ENCODE results near the gene CCNF. TPM values are rescaled to one million over a fixed set of nuclear protein-coding genes. Genes with fewer than 3 reads are reported as not detected.

The CCNF gene
- total and polyA plus RNA-seq, 2 of the 8 experiments (the other 6 are each of a cell fraction or from before 2014, with no cell fraction given), result 15.4 to 54.3 TPM

- Histone ChIP-seq H3K4ac (replicated peaks; ENCODE audit: insufficient read length, low read depth, low read length) (no peak overlapping the region), H4K8ac (ENCODE audit: extremely low read depth, insufficient read depth, low read length) (no peak overlapping the region), H3K79me1 (ENCODE audit: low read depth, low read length) (peaks cover 10% of the 10 kb centered on the region), H3K4me2 (ENCODE audit: insufficient read depth in 1 of 2, low read depth in 2 of 2, low read length in 2 of 2) (no peak overlapping the region), H4K5ac (ENCODE audit: insufficient read length, low read depth, low read length) (no peak overlapping the region), H4K20me1 (replicated peaks in 1 of 2; ENCODE audit: control insufficient read depth in 1 of 2, insufficient read depth in 2 of 2, low read length in 2 of 2) (peaks cover 9 to 23% of the 10 kb centered on the region in 2 experiments), H3K4me1 (replicated peaks in 1 of 4; ENCODE audit: control insufficient read depth in 3 of 4, insufficient read depth in 4 of 4, low read length in 3 of 4) (peaks cover 0 to 18% (median 15%) of the 10 kb centered on the region in 4 experiments; a peak in 6 of 7 replicates), H3K56ac (replicated peaks; ENCODE audit: insufficient read length, low read depth, low read length) (no peak overlapping the region), H4K91ac (replicated peaks; ENCODE audit: insufficient read length, low read length) (no peak overlapping the region), H3K79me2 (ENCODE audit: control insufficient read depth in 1 of 2, insufficient read depth in 2 of 2, low read length in 2 of 2) (peaks cover 0 to 6% of the 10 kb centered on the region in 2 experiments; a peak in 2 of 4 replicates), H3K27ac (ENCODE audit: low read depth, low read length) (no peak overlapping the region), H3K9ac (replicated peaks in 1 of 4; ENCODE audit: extremely low read depth in 1 of 4, low read depth in 3 of 4, low read length in 3 of 4) (no peak overlapping the region), H3K23me2 (ENCODE audit: low read depth, low read length) (peaks cover 13% of the 10 kb centered on the region; the same call in 1 of the 2 replicates), H2BK20ac (ENCODE audit: low read length) (no peak overlapping the region), H3K9me3 (ENCODE audit: insufficient read depth in 2 of 2, low read depth in 1 of 2, low read length in 1 of 2) (no peaks in the 10 kb centered on the region), H3K23ac (ENCODE audit: insufficient read length) (no peak overlapping the region), H3K18ac (ENCODE audit: extremely low read depth, low read length) (no peak overlapping the region), H2BK5ac (ENCODE audit: low read depth, low read length) (no peak overlapping the region; the same call in 1 of the 2 replicates), H3K27me3 (replicated peaks in 1 of 4; ENCODE audit: control insufficient read depth in 3 of 4, extremely low read depth in 1 of 4, insufficient read depth in 3 of 4, low read length in 3 of 4) (no peaks in the 10 kb centered on the region), H3K14ac (ENCODE audit: insufficient read length) (no peak overlapping the region), H2BK12ac (ENCODE audit: low read depth, low read length) (no peak overlapping the region), H3K4me3 (ENCODE audit: extremely low read depth in 1 of 4, insufficient read depth in 2 of 4, low read depth in 3 of 4, low read length in 4 of 4) (no peak overlapping the region), H2BK15ac (ENCODE audit: low read length) (no peak overlapping the region), H2BK120ac (replicated peaks; ENCODE audit: low read depth, low read length) (no peak overlapping the region), H3K36me3 (ENCODE audit: control insufficient read depth in 2 of 4, insufficient read depth in 4 of 4, low read length in 3 of 4) (peaks cover 30 to 51% (median 44%) of the 10 kb centered on the region in 4 experiments), H2AFZ (ENCODE audit: low read length) (no peak overlapping the region), H2AK5ac (ENCODE audit: low read depth, low read length) (no peak overlapping the region)
- TF ChIP-seq CHD1 (IDR thresholded peaks at IDR 0.05; ENCODE audit: low read depth, low read length) (no peak), EGR1 (IDR thresholded peaks at IDR 0.05; ENCODE audit: borderline replicate concordance, low read depth, low read length) (no peak), NRF1 (IDR thresholded peaks at IDR 0.05; ENCODE audit: low read depth, low read length) (no peak), KDM5A (IDR thresholded peaks at IDR 0.05; ENCODE audit: low read length) (no peak), SP1 (IDR thresholded peaks at IDR 0.05; ENCODE audit: low read depth, low read length) (no peak), EP300 (IDR thresholded peaks at IDR 0.05; ENCODE audit: borderline replicate concordance in 1 of 2, low read depth in 2 of 2, low read length in 2 of 2) (no peak), PHF8 (conservative IDR thresholded peaks at IDR 0.05; ENCODE audit: low read depth, low read length) (no peak), TEAD4 (IDR thresholded peaks at IDR 0.05; ENCODE audit: low read depth, low read length) (no peak), EZH2 (IDR thresholded peaks at IDR 0.05; ENCODE audit: low read depth, low read length, severe bottlenecking) (no peak), BACH1 (IDR thresholded peaks at IDR 0.05; ENCODE audit: low read length) (no peak)
- ChIA-PET POLR2A (ENCODE audit: partially characterized antibody) (interaction anchor here (0.6 to 2.2 kb wide), 8 partner anchors 10 to 240 kb away, joined by 3 to 9 read pairs (median 3); partner anchors contain the start of gene NTN3), CTCF (ENCODE audit: partially characterized antibody) (interaction anchor here (0.8 to 3.3 kb wide), 9 partner anchors 9 to 205 kb away, joined by 3 to 21 read pairs (median 3); partner anchors contain the start of genes ECI1 and TBC1D24)
- FAIRE-seq (no peak), DNase-seq (ENCODE audit: low read depth in 1 of 2, low spot score in 2 of 2) (no peak)
- WGBS, 2 experiments (ENCODE audit: extremely low coverage in 1 of 2, insufficient coverage in 1 of 2, insufficient read length in 1 of 2, insufficient replicate concordance in 2 of 2, low coverage in 1 of 2, low lambda C conversion rate in 2 of 2, missing lambda C conversion rate in 1 of 2), result 91% methylated on average over 21 of the region's 21 CpGs; no CpG with 5 or more reads in 1 of the 2 experiments
Observed at GRCh38 chr16:2456551-2457153, 27.4 kb downstream of the CCNF start.
